HepG2 (cell line): ENCODE measurements around the gene S100A8. TPM values are rescaled to one million over a fixed set of nuclear protein-coding genes. Genes with fewer than 3 reads are reported as not detected.

ENCODE experiments used
- ATAC-seq: fragments of 200-7000 bp; cut with Tn5 transposase; 3 replicates; pipeline ENCODE4 v1.9.1; 2020; ENCODE audit warnings: mild to moderate bottlenecking, moderate library complexity
- BruUV-seq: library from RNA; stranded (reverse); fragments of 400-500 nt; replicated peaks from 2 replicates; lab custom pipeline; 2021; lab: Mats Ljungman, UMichigan
- CTCF ChIA-PET: fragments of 300-600 bp; formaldehyde crosslinking; extraction: SDS; loops from one replicate; lab custom pipeline; 2021; ENCODE audit warnings: low total read pairs, inconsistent platforms, low intra/inter-chr PET ratio; lab: Yijun Ruan, JAX
- POLR2A ChIA-PET: fragments of 350-600 bp; sonication (Branson Sonifier 250); formaldehyde crosslinking; loops from one replicate; lab custom pipeline; 2020; ENCODE audit warnings: antibody characterized with exemption, inconsistent platforms; lab: Yijun Ruan, JAX
- DNase-seq: peaks from one replicate; pipeline ENCODE4 v3.0.0-alpha.2; 2015; ENCODE audit warnings: low spot score
- FAIRE-seq: peaks from 3 replicates; lab custom pipeline; 2011; peaks lifted over from hg19 to GRCh38; lab: Jason Lieb, UNC
- H2AFZ ChIP-seq: one replicate; pipeline ENCODE4 v1.6.1; 2011; ENCODE audit warnings: low read length, inconsistent platforms
- H3K27ac ChIP-seq: fragments of 300-600 bp; 3 replicates; pipeline ENCODE4 v1.8.0; 2011; ENCODE audit warnings: mixed run types, mild to moderate bottlenecking, mixed read lengths, low read length, inconsistent platforms; ENCODE audit not compliant: insufficient read depth; ENCODE audit errors: extremely low read length
- H3K27me3 ChIP-seq, 2 experiments: fragments of 200-600 bp in 1 of 2; 2 replicates in 1 of 2; 3 replicates in 1 of 2; pipeline versions ENCODE4 v1.6.0 to v1.8.0; 2011; ENCODE audit warnings: low read length in 2 of 2, mild to moderate bottlenecking in 2 of 2, moderate library complexity in 2 of 2, inconsistent platforms in 1 of 2; ENCODE audit not compliant: insufficient read depth in 2 of 2, control insufficient read depth in 1 of 2
- H3K36me3 ChIP-seq, 2 experiments: fragments of 200-600 bp in 1 of 2; replicated peaks in 1 of 2; 2 replicates in 1 of 2; 3 replicates in 1 of 2; pipeline versions ENCODE4 v1.5.1 to v1.8.0; 2011; ENCODE audit warnings: low read length in 2 of 2, inconsistent platforms in 1 of 2; ENCODE audit not compliant: insufficient read depth in 2 of 2, control insufficient read depth in 1 of 2
- H3K4me1 ChIP-seq: 2 replicates; pipeline ENCODE4 v1.5.1; 2012; ENCODE audit warnings: low read length, inconsistent platforms; ENCODE audit not compliant: insufficient read depth
- H3K4me2 ChIP-seq: 2 replicates; pipeline ENCODE4 v1.6.0; 2011; ENCODE audit warnings: low read depth, low read length, inconsistent platforms
- H3K4me3 ChIP-seq, 3 experiments: fragments of 200-600 bp in 1 of 3; sonication (generic), shearing (Covaris generic) in 1 of 3; replicated peaks in 1 of 3; 2 replicates each; pipeline ENCODE4 v1.5.1; 2011 to 2016; ENCODE audit warnings: low read length in 3 of 3, inconsistent platforms in 2 of 3, low read depth in 2 of 3, mild to moderate bottlenecking in 2 of 3, control low read depth in 1 of 3, mixed read lengths in 1 of 3; ENCODE audit not compliant: insufficient read depth in 1 of 3
- H3K79me2 ChIP-seq: one replicate; pipeline ENCODE4 v1.6.1; 2011; ENCODE audit warnings: low read length, inconsistent platforms; ENCODE audit not compliant: insufficient read depth
- H3K9ac ChIP-seq: 2 replicates; pipeline ENCODE4 v1.6.0; 2011; ENCODE audit warnings: mild to moderate bottlenecking, low read depth, low read length, inconsistent platforms; ENCODE audit not compliant: insufficient read depth
- H3K9me3 ChIP-seq: 2 replicates; pipeline ENCODE4 v1.5.1; 2012; ENCODE audit warnings: mild to moderate bottlenecking, low read length
- H4K20me1 ChIP-seq: 2 replicates; pipeline ENCODE4 v1.6.0; 2011; ENCODE audit warnings: inconsistent platforms, mild to moderate bottlenecking, low read length, moderate library complexity; ENCODE audit not compliant: insufficient read depth
- ARNT2 ChIP-seq: sonication (generic); formaldehyde crosslinking; IDR thresholded peaks from 2 replicates; pipeline ENCODE4 v1.8.0; 2022; ENCODE audit warnings: mild to moderate bottlenecking, low read depth, missing genetic modification reagents, moderate library complexity
- NFKB2 ChIP-seq: sonication (generic); formaldehyde crosslinking; IDR thresholded peaks from 2 replicates; pipeline ENCODE4 v1.4.0; 2020; ENCODE audit warnings: missing genetic modification reagents, borderline replicate concordance
- NFYB ChIP-seq: sonication (generic); formaldehyde crosslinking; IDR thresholded peaks from 2 replicates; pipeline ENCODE4 v1.4.0; 2020; ENCODE audit warnings: missing genetic modification reagents
- SAFB2 ChIP-seq: sonication (generic); formaldehyde crosslinking; IDR thresholded peaks from 2 replicates; pipeline ENCODE4 v1.5.1; 2020; ENCODE audit warnings: missing genetic modification reagents, low read depth, mild to moderate bottlenecking, borderline replicate concordance
- WGBS: methylation state at CpG from one replicate; pipeline ENCODE4 v1.1.6; 2017; ENCODE audit warnings: low lambda C conversion rate; 5-methylcytosine and 5-hydroxymethylcytosine counted together
- in situ Hi-C: cut with HindIII; loops from 2 replicates; pipeline ENCODE4 v1.10.0; 2017; ENCODE audit warnings: low pct_unique_long_range_greater_than_20kb; ENCODE audit not compliant: extremely low pct_ligation_motif_present
- intact Hi-C: fragments of 100-400 bp; cut with micrococcal nuclease; formaldehyde crosslinking; loops from one replicate; pipeline ENCODE4 v1.10.0; 2022; ENCODE audit not compliant: unreplicated experiment
- polyA plus RNA-seq, 8 experiments: library from polyadenylated mRNA; depleted of rRNA in 3 of 8; stranded (reverse) in 7 of 8; unstranded in 1 of 8; fragments of >200 nt; fragmentation: Illumina TruSeq in 4 of 8; extraction: Trizol in 4 of 8; gene quantifications; 2 replicates each; pipeline versions ENCODE4 v1.2.1 to v1.2.3, GENCODE V29; 2011 to 2016; ENCODE audit warnings: low read depth in 4 of 8, missing spikeins in 1 of 8, mixed read lengths in 1 of 8; ENCODE audit not compliant: insufficient read depth in 1 of 8
- total RNA-seq, 5 experiments: library from RNA; depleted of rRNA; stranded (reverse); fragments of >200 nt; fragmentation: Illumina TruSeq; extraction: Trizol; gene quantifications; 2 replicates each; pipeline ENCODE4 v1.2.3, GENCODE V29; 2016; ENCODE audit warnings: low read depth in 1 of 5
- TF ChIP-seq, protein P1 (sequence below): sonication (generic); formaldehyde crosslinking; IDR thresholded peaks from 2 replicates; pipeline ENCODE4 v1.5.0; 2020; ENCODE audit warnings: missing genetic modification reagents

Gene S100A8
- total and polyA plus RNA-seq, 2 of the 13 experiments (the other 11 are each of a cell fraction or from before 2014, with no cell fraction given) = not detected

- Histone ChIP-seq H3K9ac (no peak overlapping the region), H3K79me2 (no peaks in the 10 kb centered on the region), H4K20me1 (no peaks in the 10 kb centered on the region), H3K4me3 (no peak overlapping the region), H3K36me3 (no peaks in the 10 kb centered on the region), H3K9me3 (no peaks in the 10 kb centered on the region)
- ChIA-PET CTCF (no interaction called here), POLR2A (no interaction called here)
- ATAC-seq = no peak
- intact Hi-C loops = no loop called here
- in situ Hi-C loops = loop anchor here (5.0 kb wide), 1 partner anchor 152 kb away; no protein-coding TSS in a partner anchor
- 30% methylated on average over 8 of the region's 14 CpGs for WGBS
- BruUV-seq = no TSS peak
- TF ChIP-seq SAFB2 (CRISPR knock-in tag) (no peak), ARNT2 (CRISPR knock-in tag) (no peak), NFKB2 (CRISPR knock-in tag) (no peak), NFYB (no peak)
- TF ChIP-seq, protein P1, sequence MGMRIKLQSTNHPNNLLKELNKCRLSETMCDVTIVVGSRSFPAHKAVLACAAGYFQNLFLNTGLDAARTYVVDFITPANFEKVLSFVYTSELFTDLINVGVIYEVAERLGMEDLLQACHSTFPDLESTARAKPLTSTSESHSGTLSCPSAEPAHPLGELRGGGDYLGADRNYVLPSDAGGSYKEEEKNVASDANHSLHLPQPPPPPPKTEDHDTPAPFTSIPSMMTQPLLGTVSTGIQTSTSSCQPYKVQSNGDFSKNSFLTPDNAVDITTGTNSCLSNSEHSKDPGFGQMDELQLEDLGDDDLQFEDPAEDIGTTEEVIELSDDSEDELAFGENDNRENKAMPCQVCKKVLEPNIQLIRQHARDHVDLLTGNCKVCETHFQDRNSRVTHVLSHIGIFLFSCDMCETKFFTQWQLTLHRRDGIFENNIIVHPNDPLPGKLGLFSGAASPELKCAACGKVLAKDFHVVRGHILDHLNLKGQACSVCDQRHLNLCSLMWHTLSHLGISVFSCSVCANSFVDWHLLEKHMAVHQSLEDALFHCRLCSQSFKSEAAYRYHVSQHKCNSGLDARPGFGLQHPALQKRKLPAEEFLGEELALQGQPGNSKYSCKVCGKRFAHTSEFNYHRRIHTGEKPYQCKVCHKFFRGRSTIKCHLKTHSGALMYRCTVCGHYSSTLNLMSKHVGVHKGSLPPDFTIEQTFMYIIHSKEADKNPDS (CRISPR knock-in tag) = no peak
- TF ChIP-seq, all 625 proteins: peak for 0
- no peak overlapping the region for H3K27ac ChIP-seq
- H3K4me2 ChIP-seq = no peak overlapping the region
- H3K4me1 ChIP-seq = no peaks in the 10 kb centered on the region
- H3K27me3 ChIP-seq = peaks cover 2 to 6% of the 10 kb centered on the region in 2 experiments; a peak in 2 of 5 replicates
- no peak overlapping the region for H2AFZ ChIP-seq
- FAIRE-seq (no peak), DNase-seq (no peak)
Measured at GRCh38 chr1:153345187-153346076, 45.4 kb downstream of the S100A8 start.
